Skeletal muscle satellite cell (primary cell): ENCODE results near the gene HP1BP3.

Experiments
- H3K27me3 ChIP-seq: 2 replicates; pipeline ENCODE4 v1.7.0; 2013; ENCODE audit warnings: low read length; ENCODE audit not compliant: control insufficient read depth, insufficient read depth
- H3K36me3 ChIP-seq: 2 replicates; pipeline ENCODE4 v1.7.0; 2013; ENCODE audit warnings: mild to moderate bottlenecking, control low read depth, low read length; ENCODE audit not compliant: insufficient read depth
- H3K4me1 ChIP-seq: 2 replicates; pipeline ENCODE4 v1.7.0; 2013; ENCODE audit warnings: low read length; ENCODE audit not compliant: control insufficient read depth, insufficient read depth
- H3K4me2 ChIP-seq: 2 replicates; pipeline ENCODE4 v1.7.0; 2013; ENCODE audit warnings: mild to moderate bottlenecking, low read length
- H3K4me3 ChIP-seq: 2 replicates; pipeline ENCODE4 v1.7.0; 2013; ENCODE audit warnings: low read length
- H3K9ac ChIP-seq: 2 replicates; pipeline ENCODE4 v1.7.0; 2013; ENCODE audit warnings: mild to moderate bottlenecking, low read depth, low read length, moderate library complexity
- H3K9me3 ChIP-seq: replicated peaks from 2 replicates; pipeline ENCODE4 v1.7.0; 2013; ENCODE audit warnings: mild to moderate bottlenecking, control low read depth, low read length

The HP1BP3 gene

DNA sequence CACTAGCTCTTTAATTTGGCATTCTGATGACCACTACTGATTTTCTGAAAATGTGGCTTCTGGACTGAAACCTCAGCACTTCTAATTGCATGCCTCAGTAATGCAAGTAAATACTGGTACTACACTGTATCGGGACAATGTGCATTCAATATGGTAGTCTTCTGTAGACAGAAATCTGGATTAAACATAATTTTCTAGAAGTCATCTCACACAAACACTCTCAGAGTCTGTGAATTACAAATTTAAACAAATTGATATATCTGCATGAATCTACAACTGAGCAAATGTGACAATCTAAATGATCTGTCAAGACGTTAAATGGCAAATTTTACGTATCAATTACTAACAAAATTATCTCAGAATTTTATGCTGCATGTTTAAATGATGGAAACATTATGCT is 23.7 kb downstream of the HP1BP3 start:
- no peaks in the 10 kb centered on the region for H3K9me3 ChIP-seq
- H3K4me1 ChIP-seq: no peaks in the 10 kb centered on the region
- H3K4me2 ChIP-seq: no peak overlapping the region
- no peak overlapping the region for H3K4me3 ChIP-seq
- H3K9ac ChIP-seq: no peak overlapping the region
- peaks cover 86% of the 10 kb centered on the region for H3K36me3 ChIP-seq
- H3K27me3 ChIP-seq: no peaks in the 10 kb centered on the region

DNA sequence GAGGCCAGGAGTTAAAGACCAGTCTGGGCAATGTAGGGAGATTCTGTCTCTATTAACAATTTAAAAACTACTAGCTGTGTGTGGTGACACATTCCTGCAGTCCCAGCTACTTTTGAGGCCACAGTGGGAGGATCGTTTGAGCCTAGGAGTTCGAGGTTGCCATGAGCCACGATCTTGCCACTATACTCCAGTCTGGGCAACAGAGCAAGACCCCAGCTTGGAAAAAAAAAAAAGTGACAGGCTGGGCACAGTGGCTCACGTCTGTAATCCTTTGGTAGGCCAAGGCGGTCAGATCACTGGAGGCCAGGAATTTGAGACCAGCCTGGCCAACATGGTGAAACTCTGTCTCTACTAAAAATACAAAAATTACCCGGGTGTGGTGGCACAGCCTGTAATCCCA is 26.8 kb downstream of the HP1BP3 start:
- no peaks in the 10 kb centered on the region for H3K27me3 ChIP-seq
- no peaks in the 10 kb centered on the region for H3K4me1 ChIP-seq
- H3K9ac ChIP-seq: no peak overlapping the region
- H3K4me2 ChIP-seq: no peak overlapping the region
- H3K9me3 ChIP-seq: no peaks in the 10 kb centered on the region
- H3K36me3 ChIP-seq: peaks cover 85% of the 10 kb centered on the region
- no peak overlapping the region for H3K4me3 ChIP-seq

GRCh38 chr1:20753589-20753988 is 33.5 kb downstream of the HP1BP3 start:
- H3K4me1 ChIP-seq: no peaks in the 10 kb centered on the region
- no peak overlapping the region for H3K9ac ChIP-seq
- H3K9me3 ChIP-seq: no peaks in the 10 kb centered on the region
- no peak overlapping the region for H3K4me3 ChIP-seq
- no peaks in the 10 kb centered on the region for H3K27me3 ChIP-seq
- H3K4me2 ChIP-seq: no peak overlapping the region
- H3K36me3 ChIP-seq: peaks cover 81% of the 10 kb centered on the region

DNA sequence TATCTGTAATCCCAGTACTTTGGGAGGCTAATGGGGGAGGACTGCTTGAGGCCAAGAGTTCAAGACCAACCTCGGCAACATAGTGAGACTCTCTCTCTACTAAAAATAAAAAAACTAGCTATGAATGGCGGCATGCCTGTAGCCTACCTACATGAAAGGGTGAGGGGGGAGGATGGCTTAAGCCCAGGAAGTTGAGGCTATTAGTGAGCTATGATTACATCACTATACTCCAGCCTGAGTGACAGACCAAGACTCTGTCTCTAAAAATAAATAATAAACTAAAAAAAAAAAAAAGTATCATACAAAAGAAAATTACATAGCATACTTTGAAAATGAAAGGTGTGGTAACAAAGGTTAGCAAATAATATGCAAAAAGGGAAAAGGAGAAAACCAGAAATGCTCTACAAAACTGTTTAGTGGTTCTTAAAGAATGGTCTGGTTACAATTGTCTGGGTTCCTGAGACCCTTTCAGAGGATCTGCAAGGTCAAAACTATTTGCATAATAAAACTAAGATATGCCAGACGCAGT is 35.6 kb downstream of the HP1BP3 start:
- H3K27me3 ChIP-seq: no peaks in the 10 kb centered on the region
- no peaks in the 10 kb centered on the region for H3K4me1 ChIP-seq
- H3K36me3 ChIP-seq: peaks cover 84% of the 10 kb centered on the region
- H3K4me2 ChIP-seq: no peak overlapping the region
- no peak overlapping the region for H3K9ac ChIP-seq
- H3K9me3 ChIP-seq: no peaks in the 10 kb centered on the region
- H3K4me3 ChIP-seq: no peak overlapping the region

GRCh38 chr1:20742671-20743070 is 44.4 kb downstream of the HP1BP3 start:
- H3K9me3 ChIP-seq: no peaks in the 10 kb centered on the region
- H3K27me3 ChIP-seq: no peaks in the 10 kb centered on the region
- no peak overlapping the region for H3K4me3 ChIP-seq
- H3K36me3 ChIP-seq: peaks cover 75% of the 10 kb centered on the region
- no peak overlapping the region for H3K4me2 ChIP-seq
- H3K4me1 ChIP-seq: peaks cover 19% of the 10 kb centered on the region
- H3K9ac ChIP-seq: no peak overlapping the region

DNA sequence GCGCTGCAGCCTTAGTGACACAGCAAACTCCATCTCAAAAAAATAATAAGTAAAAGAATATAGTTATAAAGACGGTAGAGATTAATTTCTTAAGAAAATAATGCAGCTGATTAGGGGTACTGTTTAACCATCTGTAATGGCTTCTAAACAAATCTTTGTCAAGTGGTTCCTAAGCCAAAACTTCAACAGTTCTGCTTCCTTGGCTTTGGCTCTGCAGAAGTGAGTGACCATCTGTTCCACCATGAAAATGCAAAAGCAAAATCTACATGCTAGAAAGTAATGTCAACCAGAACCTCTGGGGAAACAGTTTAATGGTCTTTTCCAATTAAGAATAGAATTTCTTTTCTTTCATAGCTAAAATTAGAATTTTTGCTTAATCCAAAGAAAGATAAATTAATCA is 46.3 kb downstream of the HP1BP3 start:
- no peak overlapping the region for H3K4me3 ChIP-seq
- no peaks in the 10 kb centered on the region for H3K27me3 ChIP-seq
- no peak overlapping the region for H3K4me2 ChIP-seq
- no peak overlapping the region for H3K9ac ChIP-seq
- H3K9me3 ChIP-seq: no peaks in the 10 kb centered on the region
- H3K4me1 ChIP-seq: peaks cover 19% of the 10 kb centered on the region
- H3K36me3 ChIP-seq: peaks cover 66% of the 10 kb centered on the region

- Histone ChIP-seq H3K4me3 (no peak overlapping the region), H3K4me2 (peak overlapping the region; percentile 46), H3K27me3 (no peaks in the 10 kb centered on the region), H3K36me3 (peaks cover 51% of the 10 kb centered on the region), H3K9me3 (no peaks in the 10 kb centered on the region), H3K4me1 (peaks cover 19% of the 10 kb centered on the region), H3K9ac (peak overlapping the region; percentile 58)
Observed at GRCh38 chr1:20739225-20739624, 47.9 kb downstream of the HP1BP3 start.

- peaks cover 19% of the 10 kb centered on the region for H3K36me3 ChIP-seq
- H3K4me2 ChIP-seq: no peak overlapping the region
- peaks cover 6% of the 10 kb centered on the region for H3K27me3 ChIP-seq
- no peaks in the 10 kb centered on the region for H3K9me3 ChIP-seq
- H3K4me3 ChIP-seq: no peak overlapping the region
- H3K9ac ChIP-seq: no peak overlapping the region
- H3K4me1 ChIP-seq: peaks cover 35% of the 10 kb centered on the region
Observed at GRCh38 chr1:20735581-20736111, 51.5 kb downstream of the HP1BP3 start.

GRCh38 chr1:20733360-20733975 is 53.6 kb downstream of the HP1BP3 start:
- Histone ChIP-seq H3K4me2 (peak overlapping the region; percentile 98), H3K4me3 (peak overlapping the region; percentile 75), H3K36me3 (peaks cover 16% of the 10 kb centered on the region), H3K9me3 (no peaks in the 10 kb centered on the region), H3K4me1 (peaks cover 16% of the 10 kb centered on the region), H3K27me3 (peaks cover 21% of the 10 kb centered on the region), H3K9ac (peak overlapping the region; percentile 42)

- H3K4me2 ChIP-seq: peak within 1 kb of the TSS; percentile 98
- no peaks in the 10 kb centered on the region for H3K9me3 ChIP-seq
- H3K4me1 ChIP-seq: peaks cover 16% of the 10 kb centered on the region
- peaks cover 21% of the 10 kb centered on the region for H3K27me3 ChIP-seq
- H3K9ac ChIP-seq: peak within 1 kb of the TSS; percentile 86
- peaks cover 10% of the 10 kb centered on the region for H3K36me3 ChIP-seq
- H3K4me3 ChIP-seq: peak within 1 kb of the TSS; percentile 75
Observed at GRCh38 chr1:20732588-20733359, 54.3 kb downstream of the HP1BP3 start, which contains the start of gene SH2D5. TSS of gene SH2D5 (minus strand) at chr1:20732703. CDS start at chr1:20728044, 4,659 bp downstream.

GRCh38 chr1:20732071-20732587 is 55.0 kb downstream of the HP1BP3 start:
- H3K9me3 ChIP-seq: no peaks in the 10 kb centered on the region
- peak overlapping the region; percentile 75 for H3K4me3 ChIP-seq
- H3K9ac ChIP-seq: peak overlapping the region; percentile 86
- peaks cover 16% of the 10 kb centered on the region for H3K4me1 ChIP-seq
- peaks cover 4% of the 10 kb centered on the region for H3K36me3 ChIP-seq
- peak overlapping the region; percentile 98 for H3K4me2 ChIP-seq
- H3K27me3 ChIP-seq: peaks cover 21% of the 10 kb centered on the region
